LHCN-M2 (cell line): ENCODE results near the gene FAF2. TPM values are rescaled to one million over a fixed set of nuclear protein-coding genes. Genes with fewer than 3 reads are reported as not detected.

ENCODE experiments used
- DNase-seq: peaks from one replicate; pipeline ENCODE4 v3.0.0-alpha.2; 2012; ENCODE audit warnings: low read depth
- total RNA-seq: library from RNA; depleted of rRNA; stranded (reverse); fragments of >200 nt; gene quantifications from 2 replicates; pipeline ENCODE4 v1.2.3, GENCODE V29; 2014

FAF2 gene
- total RNA-seq, 1 experiment from 2014 or later: 42.4 TPM

DNA sequence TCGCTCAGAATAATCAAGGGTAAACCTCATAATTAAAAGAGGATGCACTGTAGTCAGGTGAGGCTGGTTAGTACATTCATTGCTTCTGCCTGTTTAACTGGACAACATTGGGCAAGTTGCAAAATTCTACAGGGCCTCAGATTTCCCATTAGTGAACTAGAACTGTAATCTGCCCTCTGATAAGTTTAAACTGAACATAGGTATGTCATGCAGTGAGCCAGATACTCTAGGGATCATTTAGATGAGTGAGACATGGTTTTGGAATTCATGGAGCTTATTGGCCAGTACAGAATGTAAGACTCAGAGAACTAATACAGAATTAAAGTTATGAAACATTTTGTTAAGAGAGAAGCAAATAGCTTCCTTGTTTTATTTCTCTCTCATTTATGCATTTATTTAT lies 53.1 kb downstream of the FAF2 start:
- peak; percentile 88 for DNase-seq

- no peak for DNase-seq
Observed at GRCh38 chr5:176503496-176503895, 55.3 kb downstream of the FAF2 start.

- DNase-seq: no peak
Observed at GRCh38 chr5:176507911-176508310, 59.7 kb downstream of the FAF2 start.

GRCh38 chr5:176508603-176509002 lies 60.4 kb downstream of the FAF2 start:
- peak; percentile 46 for DNase-seq

DNA sequence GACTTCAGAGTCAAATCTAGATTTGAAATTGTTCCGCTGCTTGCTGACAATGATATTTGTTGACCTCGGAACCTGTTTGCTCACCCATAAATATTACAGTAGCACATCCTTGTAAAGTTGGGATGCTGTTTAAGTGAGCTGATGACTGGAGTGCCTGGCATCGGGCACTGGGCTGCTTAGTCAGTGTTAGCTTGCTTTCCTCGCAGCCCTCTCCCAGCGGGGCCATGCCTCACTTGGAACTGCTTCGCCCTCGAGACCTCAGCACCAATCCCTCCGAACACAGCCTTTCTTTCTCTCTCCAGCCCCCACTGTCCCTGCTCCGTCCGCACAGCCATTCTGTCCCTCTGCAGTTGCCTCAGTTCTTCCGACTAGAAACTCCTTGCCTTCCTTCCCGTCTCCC lies 65.6 kb downstream of the FAF2 start:
- no peak for DNase-seq

DNA sequence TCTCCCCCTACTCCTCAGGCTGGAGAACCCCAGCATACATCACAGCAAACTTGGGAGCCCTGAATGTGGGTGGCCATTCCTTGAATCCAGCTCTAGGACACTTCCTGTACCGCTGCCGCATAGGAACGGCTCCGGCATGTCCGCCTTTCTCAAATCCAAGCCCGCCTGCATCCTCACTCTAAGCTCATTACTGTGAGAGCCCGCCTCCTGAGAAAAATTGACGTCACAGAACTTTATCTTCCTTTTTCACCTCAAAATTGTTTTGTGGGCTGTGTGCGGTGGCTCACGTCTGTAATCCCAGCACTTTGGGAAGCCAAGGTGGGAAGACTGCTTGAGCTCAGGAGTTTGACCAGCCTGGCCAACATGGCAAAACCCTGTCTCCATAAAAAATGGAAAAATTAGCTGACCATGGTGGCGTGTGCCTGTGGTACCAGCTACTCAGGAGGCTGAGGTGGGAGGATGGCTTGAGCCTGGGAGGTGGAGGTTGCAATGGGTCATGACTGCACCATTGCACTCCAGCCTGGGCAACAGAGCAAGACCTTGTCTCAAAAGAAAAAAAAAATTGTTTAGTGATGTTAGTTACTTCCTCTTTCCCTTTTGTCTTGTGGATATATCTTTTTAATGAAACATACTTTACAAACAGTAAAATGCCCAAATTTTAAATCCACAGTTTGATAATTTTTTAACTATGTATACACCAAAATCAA lies 66.2 kb downstream of the FAF2 start:
- DNase-seq: no peak

DNA sequence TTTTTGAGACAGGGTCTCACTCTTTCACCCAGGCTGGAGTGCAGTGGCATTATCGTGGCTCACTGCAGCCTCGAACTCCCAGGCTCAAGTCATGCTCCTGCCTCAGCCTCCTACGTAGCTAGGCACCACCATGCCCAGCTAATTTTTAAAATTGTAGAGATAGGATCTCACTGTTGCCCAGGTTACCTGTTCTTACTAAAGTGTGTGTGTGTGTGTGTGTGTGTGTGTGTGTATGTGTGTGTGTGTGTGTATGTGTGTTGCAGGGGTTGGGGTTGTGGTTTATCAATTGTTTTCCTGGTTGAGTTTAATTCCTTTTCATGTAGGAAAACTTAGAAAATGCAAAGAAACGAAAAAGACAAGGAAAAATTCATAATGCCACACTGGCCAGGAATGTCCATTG lies 67.2 kb downstream of the FAF2 start:
- DNase-seq: no peak

DNA sequence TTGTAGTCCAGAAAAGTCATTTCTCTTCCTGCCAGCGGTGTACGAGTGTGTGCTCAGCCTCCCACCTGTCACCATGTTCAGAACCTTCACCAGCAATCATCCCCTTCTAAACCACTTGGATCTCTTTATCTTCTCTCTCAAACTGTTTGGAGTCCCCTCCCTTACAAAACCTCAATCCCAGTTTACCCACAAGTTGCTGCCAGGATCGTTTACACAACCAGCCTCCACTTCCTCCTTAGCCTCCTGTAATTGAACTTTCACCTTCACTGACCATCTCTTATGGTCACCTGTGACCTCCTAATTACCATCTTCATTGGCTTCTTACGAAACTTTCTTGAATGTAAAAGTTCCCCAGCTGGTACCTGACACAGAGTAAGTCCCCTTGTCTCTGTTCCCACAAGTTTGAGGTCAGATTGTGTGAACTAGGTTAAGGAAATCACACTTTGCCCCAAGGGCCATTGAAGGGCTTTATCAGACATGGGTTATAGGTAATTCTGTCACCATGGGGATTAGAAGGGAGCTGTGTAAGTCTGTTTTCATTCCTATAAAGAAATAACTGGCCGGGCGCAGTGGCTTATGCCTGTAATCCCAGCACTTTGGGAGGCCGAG lies 69.0 kb downstream of the FAF2 start:
- DNase-seq: no peak

DNA sequence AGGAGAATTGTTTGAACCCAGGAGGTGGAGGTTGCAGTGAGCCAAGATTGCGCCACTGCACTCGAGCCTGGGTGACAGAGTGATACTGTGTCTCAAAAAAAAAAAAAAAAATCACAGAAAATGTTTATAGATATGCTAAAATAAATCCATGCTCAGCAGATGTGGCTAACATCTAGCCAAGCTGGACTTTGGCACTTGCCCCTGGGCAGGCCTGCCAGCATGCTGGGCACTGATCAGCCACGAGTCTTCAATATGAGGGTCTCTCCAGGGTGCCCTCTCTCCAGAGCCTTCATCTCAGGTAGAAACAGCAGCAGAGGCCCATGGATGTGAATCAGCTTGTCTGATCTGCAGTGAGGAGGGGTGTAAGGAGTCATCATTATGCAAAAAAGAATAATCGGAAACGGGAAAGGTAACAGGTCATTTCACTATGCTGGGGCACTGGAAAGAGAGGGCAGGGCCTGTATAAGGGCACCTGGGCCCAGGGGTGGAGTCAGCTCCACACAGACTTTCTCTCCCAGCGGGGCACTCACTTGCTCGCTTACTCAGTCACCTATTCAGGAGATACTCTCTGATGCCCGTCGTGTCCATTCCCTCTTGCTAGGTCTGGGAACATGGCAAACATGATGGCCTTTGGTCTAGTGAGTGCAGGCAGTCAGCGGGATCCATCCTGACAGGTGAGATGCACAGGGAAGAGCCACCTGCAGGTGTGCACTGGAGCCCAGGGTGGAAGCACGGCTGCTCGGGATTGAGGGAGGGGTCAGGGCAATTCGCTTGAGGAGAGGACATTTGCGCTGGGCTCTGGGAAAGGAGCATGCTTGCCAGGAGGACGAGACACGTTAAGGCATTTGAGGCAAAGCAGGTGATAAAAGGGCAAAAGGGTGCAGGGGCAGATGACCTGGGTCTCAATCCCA lies 71.9 kb downstream of the FAF2 start:
- DNase-seq: no peak

- DNase-seq: no peak
Observed at GRCh38 chr5:176521286-176521685, 73.1 kb downstream of the FAF2 start.

DNA sequence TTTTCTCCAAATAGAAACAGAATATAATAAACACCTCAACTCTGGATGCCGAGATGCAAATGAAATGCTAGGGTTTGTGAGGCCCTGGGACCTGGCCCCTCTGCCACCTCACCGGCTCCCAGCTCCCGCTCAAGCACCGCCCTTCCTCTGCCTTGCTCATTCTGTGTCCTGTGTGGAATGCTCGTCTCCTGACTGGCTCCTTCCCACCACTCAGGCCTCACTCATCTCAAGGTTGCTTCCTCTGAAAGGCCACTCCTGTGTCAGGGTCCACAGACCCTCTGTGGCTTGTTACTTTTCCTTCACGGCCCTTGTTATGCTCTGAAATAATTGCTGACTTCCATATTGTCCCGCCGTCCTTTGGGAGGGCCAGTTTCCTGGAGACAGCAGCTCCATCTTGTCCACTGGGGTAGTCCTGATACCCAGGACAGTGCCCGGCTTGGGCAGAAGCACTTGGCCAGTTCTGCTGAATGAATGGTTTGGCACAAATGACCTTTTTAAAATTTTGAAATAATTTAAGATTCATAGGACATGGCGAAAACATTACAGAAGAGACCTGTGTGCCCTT lies 73.6 kb downstream of the FAF2 start:
- no peak for DNase-seq

- DNase-seq: no peak
Observed at GRCh38 chr5:176524138-176524537, 76.0 kb downstream of the FAF2 start.

DNA sequence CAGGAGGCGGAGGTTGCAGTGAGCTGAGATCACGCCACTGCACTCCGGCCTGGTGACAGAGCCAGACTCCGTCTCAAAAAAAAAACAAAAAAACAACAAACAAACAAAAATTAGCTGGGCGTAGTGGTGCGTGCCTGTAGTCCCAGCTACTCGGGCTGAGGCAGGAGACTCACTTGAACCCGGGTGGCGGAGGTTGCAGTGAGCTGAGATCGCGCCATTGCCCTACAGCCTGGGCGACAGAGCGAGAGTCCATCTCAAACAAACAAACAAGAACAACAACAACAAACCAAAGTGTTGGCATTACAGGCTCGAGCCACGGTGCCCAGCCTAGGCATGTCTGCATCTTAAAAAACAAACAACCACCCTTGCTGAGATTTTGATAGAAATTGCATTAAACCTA lies 76.8 kb downstream of the FAF2 start:
- no peak for DNase-seq

GRCh38 chr5:176525677-176526076 lies 77.5 kb downstream of the FAF2 start:
- DNase-seq: no peak

DNA sequence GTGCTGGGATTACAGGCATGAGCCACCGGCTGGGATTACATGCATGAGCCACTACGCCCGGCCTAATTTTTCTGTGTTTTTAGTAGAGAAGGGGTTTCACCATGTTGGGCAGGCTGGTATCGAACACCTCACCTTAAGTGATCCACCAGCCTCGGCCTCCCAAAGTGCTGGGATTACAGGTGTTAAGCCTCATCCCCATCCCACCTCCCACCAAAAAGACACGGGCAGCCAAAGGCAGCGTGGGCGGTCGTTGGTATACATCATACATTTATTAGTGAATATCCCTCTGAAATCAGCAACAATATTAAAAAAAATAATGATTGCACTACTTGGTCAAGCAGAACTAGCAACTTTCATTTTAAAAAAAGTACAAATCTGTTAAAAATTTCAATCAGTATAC lies 78.3 kb downstream of the FAF2 start:
- DNase-seq: no peak

DNA sequence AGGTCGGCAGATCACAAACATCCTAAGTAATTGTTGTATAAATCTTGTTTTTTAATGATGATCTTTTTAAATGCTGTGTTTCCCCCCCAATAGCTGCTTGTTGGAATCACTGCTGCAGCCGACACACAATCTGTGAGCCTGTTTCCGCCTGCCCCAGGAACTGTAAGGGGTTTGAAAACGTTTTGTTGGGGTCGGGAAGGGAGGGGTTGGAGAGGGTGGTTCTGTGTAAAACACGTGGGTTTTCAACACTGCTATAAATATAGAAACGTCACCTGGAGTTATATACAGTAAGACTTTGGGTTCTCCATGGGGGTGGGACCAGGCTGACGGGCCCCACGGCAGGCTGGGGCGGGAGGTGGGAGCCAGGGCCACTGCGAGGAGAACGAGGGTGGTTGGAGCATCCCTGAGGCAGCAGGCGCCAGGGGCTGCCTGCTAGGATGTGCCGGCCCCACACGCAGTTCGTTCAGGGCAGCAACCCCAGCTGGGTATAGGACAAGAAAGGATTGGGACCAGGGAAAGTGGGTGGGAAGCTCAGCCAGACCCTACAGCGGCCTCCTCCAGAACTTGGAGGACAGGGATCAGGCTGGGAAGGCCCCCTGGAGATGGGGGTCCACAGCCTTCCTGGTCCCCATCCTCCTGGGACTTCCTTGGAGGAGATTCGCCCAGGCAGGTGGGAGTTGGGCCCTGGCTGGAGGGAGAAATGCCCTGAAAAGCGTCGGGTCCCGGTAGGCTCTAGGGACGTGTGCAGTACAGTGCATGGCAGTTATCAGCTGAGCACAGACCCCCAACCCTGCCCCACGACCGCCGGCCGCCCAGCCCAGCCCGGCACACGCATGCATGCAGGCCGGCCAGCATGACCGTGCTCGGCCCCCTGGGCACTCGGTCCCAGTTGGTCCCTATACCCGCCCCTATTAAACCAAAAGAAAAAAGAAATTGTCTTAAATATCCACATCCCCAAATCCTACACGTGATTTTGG lies 79.3 kb downstream of the FAF2 start:
- DNase-seq: no peak

DNA sequence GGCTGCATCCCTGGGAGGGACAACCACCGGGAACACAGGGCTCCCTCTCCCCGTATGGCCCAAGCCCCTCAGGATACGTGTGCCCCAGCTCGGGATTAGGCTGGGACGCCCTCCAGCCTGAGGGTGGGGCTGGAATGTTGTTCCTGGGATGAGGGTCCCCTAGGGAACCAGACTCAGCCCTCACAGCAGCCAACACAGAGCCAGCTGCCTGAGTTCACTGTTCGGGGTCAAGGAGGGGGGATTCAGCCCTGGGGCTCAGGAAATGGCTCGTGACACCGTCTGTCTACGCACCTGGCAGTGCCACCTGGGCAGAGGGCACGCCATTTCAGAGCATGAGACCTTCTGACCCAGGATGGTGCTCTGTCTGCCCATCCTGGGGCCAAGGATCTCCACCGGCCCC lies 80.1 kb downstream of the FAF2 start:
- no peak for DNase-seq

- no peak for DNase-seq
Observed at GRCh38 chr5:176528761-176529115, 80.6 kb downstream of the FAF2 start.

DNA sequence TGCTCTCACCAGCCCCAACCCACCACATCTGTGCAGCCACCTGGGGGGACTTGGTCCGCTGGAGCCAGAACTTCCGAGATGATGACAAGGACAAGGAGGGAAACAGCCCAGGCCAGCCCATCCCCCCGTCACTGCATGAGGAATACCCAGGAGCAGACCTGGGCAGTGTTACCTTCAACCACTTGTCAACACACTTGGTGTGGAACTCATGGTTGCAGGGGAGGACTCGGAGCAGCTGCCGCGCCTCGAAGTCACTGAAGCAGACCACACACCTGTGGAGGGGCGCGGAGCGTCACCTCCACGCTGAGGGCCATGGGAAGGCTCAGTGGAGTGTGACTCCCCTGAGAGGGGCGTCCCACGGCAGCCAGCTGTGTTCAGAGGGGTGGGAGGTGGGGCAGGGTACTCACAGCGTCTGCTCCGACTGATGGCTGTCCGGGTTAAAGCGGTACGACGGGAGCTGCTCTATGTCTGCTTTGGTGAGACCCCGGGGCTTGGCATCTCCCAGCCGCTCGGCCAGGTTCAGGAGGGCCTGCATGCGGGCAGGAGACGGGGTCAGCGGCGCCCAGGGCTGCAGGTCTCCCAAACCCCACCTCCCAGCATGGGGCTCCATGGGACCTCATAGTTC lies 81.0 kb downstream of the FAF2 start:
- no peak for DNase-seq

GRCh38 chr5:176529741-176530141 lies 81.6 kb downstream of the FAF2 start:
- DNase-seq: no peak
